ENCODE data around the gene PRAMEF20.

Gene PRAMEF20

GRCh38 chr1:13465515-13465914 is 55.3 kb downstream of the PRAMEF20 start:
- no peak for DNase-seq

- no peak for DNase-seq
Measured at GRCh38 chr1:13469343-13469742, 59.1 kb downstream of the PRAMEF20 start.

Data from GDM1 (cell line).